ENCODE results near the gene AFG1L.

Gene AFG1L

DNA sequence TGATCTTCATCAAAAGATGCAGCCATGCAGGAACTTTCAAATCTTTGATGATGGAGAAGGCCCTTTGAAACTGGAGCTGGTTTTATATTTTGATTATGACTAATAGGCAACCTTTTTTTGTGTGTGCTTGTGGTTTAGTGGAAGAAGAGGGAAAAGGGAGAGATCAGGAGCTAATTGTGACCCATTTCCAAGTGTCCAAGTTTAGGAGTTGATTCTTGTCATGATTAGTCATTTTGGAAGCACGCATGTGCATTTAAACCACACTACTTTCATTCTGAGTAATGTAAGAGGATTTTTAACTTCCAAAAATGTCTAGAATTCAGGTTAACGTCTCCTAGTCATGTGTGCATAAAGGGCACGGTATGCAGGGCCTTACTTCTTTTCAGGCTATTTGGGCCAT lies 269.3 kb downstream of the AFG1L start:
- Histone ChIP-seq H3K4me1 (ENCODE audit: insufficient read depth, low read length) (peaks cover 47% of the 10 kb centered on the region), H3K4me3 (ENCODE audit: low read depth in 1 of 2, low read length in 2 of 2) (no peak overlapping the region), H3K36me3 (ENCODE audit: insufficient read depth, low read length) (peaks cover 40% of the 10 kb centered on the region), H3K9me3 (ENCODE audit: insufficient read depth, low read length, severe bottlenecking) (no peaks in the 10 kb centered on the region), H4K20me1 (ENCODE audit: insufficient read depth, low read length) (peaks cover 25% of the 10 kb centered on the region), H2AFZ (ENCODE audit: low read depth, low read length) (no peak overlapping the region), H3K9ac (ENCODE audit: low read depth, low read length) (no peak overlapping the region), H3K79me2 (ENCODE audit: insufficient read depth, low read length) (peaks cover 78% of the 10 kb centered on the region), H3K27ac (ENCODE audit: low read length) (no peak overlapping the region), H3K27me3 (ENCODE audit: insufficient read depth, low read length, poor library complexity) (no peaks in the 10 kb centered on the region), H3K4me2 (ENCODE audit: insufficient read depth, low read length) (peak overlapping the region; percentile 18; the same call in 1 of the 2 replicates)
- ATAC-seq (ENCODE audit: insufficient read depth, low read depth) = no peak
- no peak for TF ChIP-seq EZH2 (IDR thresholded peaks at IDR 0.05; ENCODE audit: borderline replicate concordance, low read depth, low read length, severe bottlenecking)
- TF ChIP-seq, protein P1, sequence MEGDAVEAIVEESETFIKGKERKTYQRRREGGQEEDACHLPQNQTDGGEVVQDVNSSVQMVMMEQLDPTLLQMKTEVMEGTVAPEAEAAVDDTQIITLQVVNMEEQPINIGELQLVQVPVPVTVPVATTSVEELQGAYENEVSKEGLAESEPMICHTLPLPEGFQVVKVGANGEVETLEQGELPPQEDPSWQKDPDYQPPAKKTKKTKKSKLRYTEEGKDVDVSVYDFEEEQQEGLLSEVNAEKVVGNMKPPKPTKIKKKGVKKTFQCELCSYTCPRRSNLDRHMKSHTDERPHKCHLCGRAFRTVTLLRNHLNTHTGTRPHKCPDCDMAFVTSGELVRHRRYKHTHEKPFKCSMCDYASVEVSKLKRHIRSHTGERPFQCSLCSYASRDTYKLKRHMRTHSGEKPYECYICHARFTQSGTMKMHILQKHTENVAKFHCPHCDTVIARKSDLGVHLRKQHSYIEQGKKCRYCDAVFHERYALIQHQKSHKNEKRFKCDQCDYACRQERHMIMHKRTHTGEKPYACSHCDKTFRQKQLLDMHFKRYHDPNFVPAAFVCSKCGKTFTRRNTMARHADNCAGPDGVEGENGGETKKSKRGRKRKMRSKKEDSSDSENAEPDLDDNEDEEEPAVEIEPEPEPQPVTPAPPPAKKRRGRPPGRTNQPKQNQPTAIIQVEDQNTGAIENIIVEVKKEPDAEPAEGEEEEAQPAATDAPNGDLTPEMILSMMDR (IDR thresholded peaks at IDR 0.05; ENCODE audit: borderline replicate concordance, extremely low read depth, low read length, poor library complexity, severe bottlenecking) = no peak
- DNase-seq = no peak

DNA sequence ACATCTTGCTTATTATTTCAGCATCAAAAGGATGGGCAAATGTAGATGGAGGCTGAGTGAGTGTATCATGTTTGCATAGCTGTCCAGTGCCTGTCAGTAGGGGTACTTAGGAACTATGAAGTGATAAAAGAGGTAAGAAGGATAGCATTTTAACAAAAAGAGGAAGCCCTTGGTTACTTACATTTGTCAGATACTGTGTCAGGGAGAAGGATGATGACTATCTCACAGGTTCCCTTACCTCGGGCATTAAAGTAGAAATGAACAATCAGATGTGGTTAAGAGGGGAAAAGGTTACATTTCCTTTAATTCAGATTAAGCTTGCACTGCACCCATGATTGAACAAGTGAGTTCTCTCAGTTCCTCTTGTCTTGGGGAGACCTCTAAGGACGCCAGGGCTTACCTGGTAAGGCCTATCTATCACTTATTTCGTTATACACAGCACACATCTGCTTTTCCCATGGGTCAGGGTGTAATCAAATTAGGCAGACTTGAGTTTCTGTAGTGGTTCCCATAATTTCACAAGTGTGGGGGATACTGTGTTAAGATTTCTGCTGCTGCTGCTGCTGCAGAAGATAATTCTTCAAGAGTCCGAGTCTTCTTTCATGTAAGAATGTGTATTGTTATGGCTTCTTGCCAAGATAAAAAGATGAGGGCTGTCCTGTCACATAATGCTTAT lies 270.4 kb downstream of the AFG1L start:
- H3K9ac ChIP-seq (ENCODE audit: low read depth, low read length) = no peak overlapping the region
- H3K4me1 ChIP-seq (ENCODE audit: insufficient read depth, low read length) = peaks cover 45% of the 10 kb centered on the region
- peaks cover 48% of the 10 kb centered on the region for H3K36me3 ChIP-seq (ENCODE audit: insufficient read depth, low read length)
- peak overlapping the region; percentile 19; the same call in 1 of the 2 replicates for H3K4me2 ChIP-seq (ENCODE audit: insufficient read depth, low read length)
- DNase-seq (no peak), ATAC-seq (ENCODE audit: insufficient read depth, low read depth) (peak; percentile 65)
- H4K20me1 ChIP-seq (ENCODE audit: insufficient read depth, low read length) = peaks cover 25% of the 10 kb centered on the region
- H3K4me3 ChIP-seq (ENCODE audit: low read depth in 1 of 2, low read length in 2 of 2) = no peak overlapping the region
- peaks cover 75% of the 10 kb centered on the region for H3K79me2 ChIP-seq (ENCODE audit: insufficient read depth, low read length)
- no peak for TF ChIP-seq EZH2 (IDR thresholded peaks at IDR 0.05; ENCODE audit: borderline replicate concordance, low read depth, low read length, severe bottlenecking)
- TF ChIP-seq, protein P1 (IDR thresholded peaks at IDR 0.05; ENCODE audit: borderline replicate concordance, extremely low read depth, low read length, poor library complexity, severe bottlenecking) = no peak
- H3K27ac ChIP-seq (ENCODE audit: low read length) = no peak overlapping the region
- H3K27me3 ChIP-seq (ENCODE audit: insufficient read depth, low read length, poor library complexity) = no peaks in the 10 kb centered on the region
- no peaks in the 10 kb centered on the region for H3K9me3 ChIP-seq (ENCODE audit: insufficient read depth, low read length, severe bottlenecking)
- no peak overlapping the region for H2AFZ ChIP-seq (ENCODE audit: low read depth, low read length)

DNA sequence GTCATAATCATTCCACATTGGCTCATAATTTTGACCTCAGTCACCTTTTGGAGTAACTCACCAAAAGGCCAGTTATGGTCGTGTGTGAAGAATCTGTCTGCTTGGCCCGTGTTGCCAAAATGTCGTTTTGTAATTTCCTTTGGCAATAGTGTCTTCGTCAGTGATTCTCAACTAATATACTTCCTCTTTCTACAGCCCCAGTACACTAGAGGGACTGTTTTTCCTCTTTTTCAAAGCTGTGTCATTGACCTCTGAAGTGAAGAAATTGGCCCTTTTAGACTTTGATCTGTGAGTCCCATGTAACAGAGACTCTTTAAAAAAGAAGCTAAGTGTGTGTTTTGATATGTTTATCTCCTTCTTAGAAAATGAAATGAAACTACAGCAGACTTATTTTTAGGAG lies 271.0 kb downstream of the AFG1L start:
- no peak overlapping the region for H3K4me3 ChIP-seq (ENCODE audit: low read depth in 1 of 2, low read length in 2 of 2)

More for the DNA sequence above, 271.0 kb downstream of the AFG1L start:
- DNase-seq (no peak), ATAC-seq (ENCODE audit: insufficient read depth, low read depth) (no peak)
- H3K79me2 ChIP-seq (ENCODE audit: insufficient read depth, low read length) = peaks cover 71% of the 10 kb centered on the region
- H3K4me2 ChIP-seq (ENCODE audit: insufficient read depth, low read length) = no peak overlapping the region
- peaks cover 25% of the 10 kb centered on the region for H4K20me1 ChIP-seq (ENCODE audit: insufficient read depth, low read length)
- no peak overlapping the region for H3K9ac ChIP-seq (ENCODE audit: low read depth, low read length)
- H3K27me3 ChIP-seq (ENCODE audit: insufficient read depth, low read length, poor library complexity) = no peaks in the 10 kb centered on the region
- no peak overlapping the region for H3K27ac ChIP-seq (ENCODE audit: low read length)
- TF ChIP-seq EZH2 (IDR thresholded peaks at IDR 0.05; ENCODE audit: borderline replicate concordance, low read depth, low read length, severe bottlenecking) = no peak
- TF ChIP-seq, protein P1 (IDR thresholded peaks at IDR 0.05; ENCODE audit: borderline replicate concordance, extremely low read depth, low read length, poor library complexity, severe bottlenecking) = no peak
- H3K36me3 ChIP-seq (ENCODE audit: insufficient read depth, low read length) = peaks cover 55% of the 10 kb centered on the region
- peaks cover 39% of the 10 kb centered on the region for H3K4me1 ChIP-seq (ENCODE audit: insufficient read depth, low read length)
- no peaks in the 10 kb centered on the region for H3K9me3 ChIP-seq (ENCODE audit: insufficient read depth, low read length, severe bottlenecking)
- no peak overlapping the region for H2AFZ ChIP-seq (ENCODE audit: low read depth, low read length)
